ENCODE measurements around the gene ERICH4. TPM values are rescaled to one million over a fixed set of nuclear protein-coding genes. Genes with fewer than 3 reads are reported as not detected.
A peak's percentile ranks its signal among the peaks of the same experiment; 100 is the strongest.
"Not testable (repeated sequence)": the region's sequence is repeated elsewhere in the genome, so short reads cannot be mapped to it uniquely, and the experiment has no call there.

The ERICH4 gene
- total RNA-seq, 1 donor from 2014 or later, result not detected

GRCh38 chr19:41405776-41406175 lies 37.2 kb upstream of the ERICH4 start:
- no peak for DNase-seq
- H3K4me3 ChIP-seq, result no peak overlapping the region
- H3K4me1 ChIP-seq, result peaks cover 76% of the 10 kb centered on the region
- no peaks in the 10 kb centered on the region for H3K27me3 ChIP-seq (ENCODE audit: low read depth)
- H3K9me3 ChIP-seq, result no peaks in the 10 kb centered on the region
- H3K27ac ChIP-seq, result peak overlapping the region; percentile 54
- H3K36me3 ChIP-seq, result peaks cover 22% of the 10 kb centered on the region
- ATAC-seq, result no peak
- intact Hi-C loops (cut with DNase I), result no loop called here
- TF ChIP-seq CTCF (IDR thresholded peaks at IDR 0.05), result no peak

DNA sequence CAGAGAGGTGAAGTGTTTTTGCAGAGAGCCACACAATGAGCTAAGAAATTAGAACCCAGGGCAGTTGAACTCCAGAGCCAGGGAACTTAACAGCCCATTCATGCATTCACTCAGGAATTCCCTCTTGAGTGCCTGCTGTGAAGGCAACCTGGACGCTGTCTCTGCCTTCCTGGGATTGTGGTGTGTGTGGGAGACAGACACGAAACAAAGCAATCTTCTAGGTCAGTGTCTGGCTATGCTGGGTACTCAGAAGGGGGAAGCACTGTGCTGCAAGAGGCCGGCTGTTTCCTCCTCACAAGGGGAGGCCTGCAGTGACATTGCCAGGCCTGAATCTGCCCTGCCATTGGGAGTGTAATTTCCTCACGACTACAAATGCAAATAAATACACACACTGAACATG lies 35.7 kb upstream of the ERICH4 start:
- Histone ChIP-seq H3K27me3 (ENCODE audit: low read depth) (no peaks in the 10 kb centered on the region), H3K27ac (peak overlapping the region; percentile 78), H3K4me3 (no peak overlapping the region), H3K36me3 (peaks cover 30% of the 10 kb centered on the region), H3K9me3 (no peaks in the 10 kb centered on the region), H3K4me1 (peaks cover 86% of the 10 kb centered on the region)
- ATAC-seq (peak; percentile 47 to 59), DNase-seq (peak; percentile 72)
- intact Hi-C loops (cut with DNase I), result no loop called here
- no peak for TF ChIP-seq CTCF (IDR thresholded peaks at IDR 0.05)

GRCh38 chr19:41408256-41408655 lies 34.7 kb upstream of the ERICH4 start:
- peak; percentile 10 for TF ChIP-seq CTCF (IDR thresholded peaks at IDR 0.05)
- peak overlapping the region; percentile 78 for H3K27ac ChIP-seq
- H3K9me3 ChIP-seq, result no peaks in the 10 kb centered on the region
- ATAC-seq (peak in 1 of 2 donors; percentile 54), DNase-seq (no peak)
- no peaks in the 10 kb centered on the region for H3K27me3 ChIP-seq (ENCODE audit: low read depth)
- intact Hi-C loops (cut with DNase I), result no loop called here
- H3K4me1 ChIP-seq, result peaks cover 90% of the 10 kb centered on the region
- H3K4me3 ChIP-seq, result no peak overlapping the region
- peaks cover 30% of the 10 kb centered on the region for H3K36me3 ChIP-seq

DNA sequence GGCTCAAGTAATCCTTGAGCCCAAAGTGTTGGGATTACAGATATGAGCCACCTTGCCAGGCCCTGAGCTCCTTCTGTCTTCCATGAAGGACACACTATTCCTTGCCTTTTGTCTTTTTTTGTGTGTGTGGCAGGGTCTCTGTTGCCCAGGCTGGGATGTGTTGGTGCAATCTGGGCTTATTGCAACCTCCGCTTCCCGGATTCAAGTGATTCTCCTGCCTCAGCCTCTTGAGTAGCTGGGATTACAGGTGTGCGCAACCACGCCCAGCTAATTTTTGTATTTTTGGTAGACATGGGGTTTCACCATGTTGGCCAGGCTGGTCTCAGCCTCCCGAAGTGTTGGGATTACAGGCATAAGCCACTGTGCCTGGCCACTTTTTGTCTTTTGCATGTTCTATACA lies 34.1 kb upstream of the ERICH4 start:
- Histone ChIP-seq H3K27ac (peak overlapping the region; percentile 78), H3K4me1 (peaks cover 90% of the 10 kb centered on the region), H3K36me3 (peaks cover 34% of the 10 kb centered on the region)
- intact Hi-C loops (cut with DNase I); H3K27me3 ChIP-seq (ENCODE audit: low read depth); H3K9me3 ChIP-seq; H3K4me3 ChIP-seq; DNase-seq: not testable (repeated sequence)
- peak in 1 of 2 donors; percentile 31 for ATAC-seq

DNA sequence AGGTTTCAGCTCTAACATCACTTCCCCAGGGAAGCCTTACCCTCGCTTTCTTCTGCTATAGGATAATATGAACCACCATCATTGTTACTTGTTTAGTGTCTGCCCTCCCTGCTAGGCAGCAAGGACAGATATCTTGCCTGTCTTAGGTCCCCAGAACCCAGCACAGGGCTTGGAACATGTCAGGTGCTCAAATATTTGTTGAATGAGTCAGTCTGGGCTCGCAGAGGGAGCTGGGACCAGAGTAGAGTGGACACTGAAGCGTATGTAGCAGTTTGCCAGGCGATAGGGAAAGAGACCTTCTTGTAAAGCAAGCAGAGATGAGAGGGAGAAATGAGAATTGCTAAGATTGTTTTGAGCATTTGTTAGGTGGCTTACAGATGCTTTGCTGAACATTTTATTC lies 33.7 kb upstream of the ERICH4 start:
- Histone ChIP-seq H3K4me3 (no peak overlapping the region), H3K27me3 (ENCODE audit: low read depth) (no peaks in the 10 kb centered on the region), H3K27ac (peak overlapping the region; percentile 78), H3K36me3 (peaks cover 38% of the 10 kb centered on the region), H3K9me3 (no peaks in the 10 kb centered on the region), H3K4me1 (peaks cover 90% of the 10 kb centered on the region)
- TF ChIP-seq CTCF (IDR thresholded peaks at IDR 0.05), result no peak
- intact Hi-C loops (cut with DNase I), result no loop called here
- ATAC-seq, result peak; percentile 83 to 90
- DNase-seq, result peak; percentile 56

DNA sequence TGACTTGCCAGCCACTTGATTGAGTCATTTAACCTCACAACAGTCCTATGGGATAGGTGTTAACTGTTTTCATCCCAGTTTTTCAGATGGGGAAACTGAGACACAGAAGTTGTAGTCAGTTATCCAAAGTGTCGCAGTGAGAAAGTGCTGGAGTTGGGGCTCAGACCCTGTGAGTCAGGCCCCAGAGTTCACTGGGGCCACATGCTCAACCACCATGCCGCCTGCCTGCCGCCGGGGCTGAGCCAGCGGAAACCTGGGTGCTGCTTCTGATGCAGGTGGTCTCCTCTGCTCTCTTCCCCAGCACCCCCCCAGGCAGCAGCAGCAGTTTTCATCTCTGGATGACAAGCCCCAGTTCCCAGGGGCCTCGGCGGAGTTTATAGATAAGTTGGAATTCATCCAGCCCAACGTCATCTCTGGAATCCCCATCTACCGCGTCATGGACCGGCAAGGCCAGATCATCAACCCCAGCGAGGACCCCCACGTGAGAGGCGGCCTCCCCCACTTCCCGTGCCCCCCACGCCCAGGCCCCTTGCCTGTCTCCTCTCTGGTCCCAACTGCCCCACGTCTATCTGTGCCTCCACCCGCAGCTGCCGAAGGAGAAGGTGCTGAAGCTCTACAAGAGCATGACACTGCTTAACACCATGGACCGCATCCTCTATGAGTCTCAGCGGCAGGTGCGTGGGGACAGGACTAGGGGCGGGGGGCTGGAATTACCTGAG lies 32.5 kb upstream of the ERICH4 start:
- no peak for TF ChIP-seq CTCF (IDR thresholded peaks at IDR 0.05)
- Histone ChIP-seq H3K27ac (peak overlapping the region; percentile 78), H3K4me3 (no peak overlapping the region), H3K9me3 (no peaks in the 10 kb centered on the region), H3K36me3 (peaks cover 50% of the 10 kb centered on the region), H3K4me1 (peaks cover 91% of the 10 kb centered on the region), H3K27me3 (ENCODE audit: low read depth) (no peaks in the 10 kb centered on the region)
- ATAC-seq (no peak), DNase-seq (no peak)
- intact Hi-C loops (cut with DNase I), result no loop called here

All from lower lobe of right lung (tissue), 2 donors.